Left lung (tissue), 10 donors: ENCODE data around the gene FAM217B. TPM values are rescaled to one million over a fixed set of nuclear protein-coding genes. Genes with fewer than 3 reads are reported as not detected.

Source experiments
- ATAC-seq: fragments of 200-7000 bp; cut with Tn5 transposase; one replicate; pipeline ENCODE4 v1.9.1; 2020; ENCODE audit warnings: moderate library complexity
- DNase-seq, 4 donors: peaks; one replicate each; pipeline ENCODE4 v3.0.0-alpha.2; 2013 to 2020
- H3K27ac ChIP-seq, 2 donors: fragments of 200-600 bp; sonication (generic) in 1 of 2; one replicate each; pipeline versions ENCODE4 v1.5.0 to v1.8.0; 2020 to 2021
- H3K27me3 ChIP-seq, 2 donors: fragments of 200-600 bp; sonication (generic) in 1 of 2; one replicate each; pipeline versions ENCODE4 v1.5.0 to v1.8.0; 2020 to 2021
- H3K36me3 ChIP-seq, 2 donors: fragments of 200-600 bp; sonication (generic) in 1 of 2; one replicate each; pipeline versions ENCODE4 v1.5.0 to v1.8.0; 2020 to 2021
- H3K4me1 ChIP-seq, 2 donors: fragments of 200-600 bp; one replicate each; pipeline ENCODE4 v1.8.0; 2021
- H3K4me3 ChIP-seq, 2 donors: fragments of 200-600 bp; sonication (generic) in 1 of 2; one replicate each; pipeline versions ENCODE4 v1.5.0 to v1.8.0; 2020 to 2021; ENCODE audit warnings: mild to moderate bottlenecking in 1 of 2
- H3K9me3 ChIP-seq, 2 donors: fragments of 200-600 bp; sonication (generic) in 1 of 2; one replicate each; pipeline versions ENCODE4 v1.5.0 to v1.8.0; 2020 to 2021
- intact Hi-C, 2 donors: fragments of 100-400 bp; cut with DNase I; formaldehyde crosslinking; loops; one replicate each; pipeline versions ENCODE4 v1.11.2 to v1.14.2; 2022
- polyA plus RNA-seq, 6 donors: library from polyadenylated mRNA; unstranded; fragments of 120-200 nt; gene quantifications; one replicate each; pipeline ENCODE4 v1.2.1, GENCODE V29; 2013; ENCODE audit not compliant: insufficient read length in 6 of 6
- total RNA-seq, 2 donors: library from RNA; stranded (reverse); fragmentation: NEBNext Ultra II Directional; extraction: Animal tissue kit (Norgen Biotek cat#: 25700); gene quantifications; one replicate each; pipeline ENCODE4 v1.2.1, GENCODE V29; 2021
- TF ChIP-seq, protein P1 (sequence below), 2 donors: fragments of 200-600 bp; sonication (generic) in 1 of 2; IDR thresholded peaks; one replicate each; pipeline versions ENCODE4 v1.5.0 to v1.8.0; 2021; ENCODE audit warnings: antibody characterized with exemption in 2 of 2
- donor health status: DM: no; HTN: yes; CAD: no.
- donor health status: DM: no; HTN: no; CAD: no.

FAM217B gene
- total and polyA plus RNA-seq, 8 donors = 15.6 to 23.0 (median 20.0) TPM

DNA sequence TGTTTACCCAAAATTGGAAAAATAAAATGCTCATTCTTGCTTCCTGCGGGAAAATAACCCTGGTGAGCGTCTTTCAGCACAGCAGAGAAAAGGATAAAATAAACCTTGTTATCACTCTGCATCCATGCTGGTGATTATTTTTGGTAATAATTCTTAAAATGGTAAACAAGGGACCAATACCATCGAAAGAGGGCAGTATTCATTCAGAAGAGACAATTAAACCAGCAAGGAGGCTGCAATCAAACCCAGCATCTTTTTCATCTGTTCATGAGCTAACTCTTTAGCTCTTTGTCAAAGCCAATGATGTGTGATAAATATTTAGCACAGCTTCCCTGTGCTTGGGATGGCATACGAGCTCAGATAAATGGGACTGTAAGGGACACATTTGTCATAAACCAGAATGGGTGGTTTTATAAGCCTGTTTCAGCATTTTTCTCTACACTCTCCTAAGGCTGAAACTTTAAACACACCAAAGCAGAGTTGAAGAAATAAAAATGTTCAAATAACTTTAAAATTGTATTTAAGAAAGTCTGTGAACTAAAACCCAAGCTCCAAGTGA lies 52.4 kb downstream of the FAM217B start:
- DNase-seq (peak in 1 of 4 donors; percentile 55), ATAC-seq (no peak)
- H3K4me3 ChIP-seq = no peak overlapping the region

DNA sequence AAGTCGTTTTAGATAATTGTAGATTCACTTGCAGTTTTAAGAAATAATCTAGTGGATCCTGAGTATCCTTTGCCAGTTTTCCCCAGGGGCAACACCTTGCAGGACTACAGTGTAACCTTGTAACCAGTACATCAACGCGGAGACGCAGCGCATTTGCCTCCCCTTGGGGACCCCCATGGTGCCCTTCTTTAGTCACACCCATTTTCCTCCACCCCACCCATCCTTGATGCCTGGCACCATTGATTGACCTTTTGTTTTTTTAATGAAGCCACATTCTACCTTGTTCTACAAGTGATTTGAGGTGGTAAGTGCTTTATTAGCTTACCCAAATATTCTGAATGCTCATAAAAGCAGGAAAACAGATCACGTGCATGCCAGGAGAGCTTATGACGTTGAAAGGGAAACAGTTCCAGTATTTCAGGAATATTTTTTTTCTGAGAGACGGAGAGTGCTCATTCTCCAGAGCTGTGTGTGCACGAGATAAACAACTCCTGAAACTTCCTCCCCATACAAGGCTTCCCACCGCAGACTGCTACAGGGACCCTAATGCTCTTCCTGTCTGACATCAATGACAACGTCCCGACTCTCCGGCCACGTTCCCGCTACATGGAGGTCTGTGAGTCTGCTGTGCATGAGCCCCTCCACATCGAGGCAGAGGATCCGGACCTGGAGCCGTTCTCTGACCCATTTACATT lies 53.7 kb downstream of the FAM217B start:
- DNase-seq (peak in 1 of 4 donors; percentile 51), ATAC-seq (peak; percentile 66)
- Histone ChIP-seq H3K9me3 (no peaks in the 10 kb centered on the region), H3K27me3 (no peaks in the 10 kb centered on the region), H3K4me1 (peaks cover 0 to 25% of the 10 kb centered on the region in 2 donors), H3K4me3 (peak overlapping the region in 1 of 2 donors; percentile 15), H3K27ac (peak overlapping the region in 1 of 2 donors; percentile 46), H3K36me3 (no peaks in the 10 kb centered on the region)
- TF ChIP-seq, protein P1, sequence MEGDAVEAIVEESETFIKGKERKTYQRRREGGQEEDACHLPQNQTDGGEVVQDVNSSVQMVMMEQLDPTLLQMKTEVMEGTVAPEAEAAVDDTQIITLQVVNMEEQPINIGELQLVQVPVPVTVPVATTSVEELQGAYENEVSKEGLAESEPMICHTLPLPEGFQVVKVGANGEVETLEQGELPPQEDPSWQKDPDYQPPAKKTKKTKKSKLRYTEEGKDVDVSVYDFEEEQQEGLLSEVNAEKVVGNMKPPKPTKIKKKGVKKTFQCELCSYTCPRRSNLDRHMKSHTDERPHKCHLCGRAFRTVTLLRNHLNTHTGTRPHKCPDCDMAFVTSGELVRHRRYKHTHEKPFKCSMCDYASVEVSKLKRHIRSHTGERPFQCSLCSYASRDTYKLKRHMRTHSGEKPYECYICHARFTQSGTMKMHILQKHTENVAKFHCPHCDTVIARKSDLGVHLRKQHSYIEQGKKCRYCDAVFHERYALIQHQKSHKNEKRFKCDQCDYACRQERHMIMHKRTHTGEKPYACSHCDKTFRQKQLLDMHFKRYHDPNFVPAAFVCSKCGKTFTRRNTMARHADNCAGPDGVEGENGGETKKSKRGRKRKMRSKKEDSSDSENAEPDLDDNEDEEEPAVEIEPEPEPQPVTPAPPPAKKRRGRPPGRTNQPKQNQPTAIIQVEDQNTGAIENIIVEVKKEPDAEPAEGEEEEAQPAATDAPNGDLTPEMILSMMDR (IDR thresholded peaks at IDR 0.05) = no peak
- intact Hi-C loops = no loop called here

More for the DNA sequence above, 52.4 kb downstream of the FAM217B start:
- H3K27ac ChIP-seq = no peak overlapping the region
- no peaks in the 10 kb centered on the region for H3K9me3 ChIP-seq
- no peaks in the 10 kb centered on the region for H3K36me3 ChIP-seq
- H3K4me1 ChIP-seq = peaks cover 0 to 25% of the 10 kb centered on the region in 2 donors
- TF ChIP-seq, protein P1 (IDR thresholded peaks at IDR 0.05) = no peak
- intact Hi-C loops = no loop called here
- no peaks in the 10 kb centered on the region for H3K27me3 ChIP-seq

DNA sequence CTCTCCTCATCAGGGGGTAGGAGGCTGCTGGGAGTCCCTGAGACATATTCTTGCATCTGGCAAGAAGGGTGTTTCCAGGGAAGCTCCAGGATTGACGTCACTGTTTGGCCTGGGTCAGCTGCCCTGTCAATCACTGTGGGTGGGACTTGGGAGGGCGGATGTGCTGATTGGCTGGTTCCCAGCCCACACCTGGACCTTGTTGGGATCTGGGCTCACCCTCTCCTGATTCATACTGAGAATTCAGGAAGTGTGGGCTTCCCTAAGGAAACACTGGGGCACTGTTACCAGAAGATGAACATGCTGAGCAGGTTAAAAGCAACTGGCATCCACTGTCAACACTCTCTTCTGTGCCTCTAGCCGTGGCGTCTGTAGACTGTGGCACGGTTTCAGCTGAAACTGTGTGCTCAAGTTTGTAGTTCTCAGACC lies 54.5 kb downstream of the FAM217B start:
- intact Hi-C loops = no loop called here
- Histone ChIP-seq H3K9me3 (no peaks in the 10 kb centered on the region), H3K27ac (peak overlapping the region in 1 of 2 donors; percentile 46), H3K27me3 (no peaks in the 10 kb centered on the region), H3K4me3 (peak overlapping the region in 1 of 2 donors; percentile 15), H3K4me1 (peaks cover 0 to 25% of the 10 kb centered on the region in 2 donors), H3K36me3 (no peaks in the 10 kb centered on the region)
- TF ChIP-seq, protein P1 (IDR thresholded peaks at IDR 0.05) = no peak
- DNase-seq (peak in 3 of 4 donors; percentile 57 to 83 (median 82)), ATAC-seq (peak; percentile 96)

DNA sequence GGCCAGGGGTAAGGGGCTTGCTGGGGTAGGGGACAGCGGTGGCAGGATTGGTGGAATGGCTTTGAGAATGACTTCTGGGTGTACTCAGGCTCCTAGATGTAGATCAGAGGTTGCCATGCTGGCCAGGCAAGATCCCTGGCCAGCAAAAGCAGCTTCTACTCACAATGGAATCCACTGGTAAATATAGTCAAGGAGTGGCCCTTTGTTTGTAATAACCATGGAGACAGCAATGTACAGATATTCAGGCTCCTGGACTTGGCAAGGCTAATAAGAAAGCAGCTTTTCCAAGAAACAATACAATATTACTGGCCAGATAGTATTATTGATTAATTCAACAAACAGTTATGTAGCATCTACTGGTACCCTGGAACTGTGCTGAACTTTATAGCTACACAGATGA lies 55.9 kb downstream of the FAM217B start:
- Histone ChIP-seq H3K4me3 (no peak overlapping the region), H3K27me3 (no peaks in the 10 kb centered on the region), H3K9me3 (no peaks in the 10 kb centered on the region), H3K4me1 (peaks cover 0 to 20% of the 10 kb centered on the region in 2 donors), H3K36me3 (no peaks in the 10 kb centered on the region), H3K27ac (no peak overlapping the region)
- ATAC-seq (no peak), DNase-seq (no peak)
- TF ChIP-seq, protein P1 (IDR thresholded peaks at IDR 0.05) = no peak
- intact Hi-C loops = no loop called here

DNA sequence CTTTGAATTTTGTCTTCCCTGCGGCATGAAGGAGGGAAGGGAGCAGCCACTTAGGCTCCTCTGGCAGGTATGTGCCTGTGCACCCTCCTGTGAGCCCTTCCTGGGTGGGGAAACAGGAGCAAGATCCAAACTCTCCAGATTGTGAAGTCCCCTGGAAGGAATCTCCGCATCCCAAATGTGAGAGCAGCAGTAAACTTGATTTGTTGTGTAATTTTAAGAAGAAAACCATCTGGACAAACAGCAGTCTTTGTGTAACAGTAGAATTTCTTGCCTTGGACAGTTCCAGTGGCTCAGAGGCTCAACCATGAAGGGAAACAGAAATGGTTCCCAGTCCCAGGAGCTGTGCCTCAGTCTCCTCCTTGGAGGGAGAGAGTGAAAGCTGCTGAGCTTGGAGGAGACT lies 57.7 kb downstream of the FAM217B start:
- Histone ChIP-seq H3K4me3 (no peak overlapping the region), H3K36me3 (no peaks in the 10 kb centered on the region), H3K9me3 (no peaks in the 10 kb centered on the region), H3K27me3 (no peaks in the 10 kb centered on the region), H3K27ac (no peak overlapping the region), H3K4me1 (peaks cover 0 to 14% of the 10 kb centered on the region in 2 donors)
- no peak for ATAC-seq
- TF ChIP-seq, protein P1 (IDR thresholded peaks at IDR 0.05) = no peak
- DNase-seq = peak in 2 of 4 donors; percentile 51 to 67
- intact Hi-C loops = no loop called here
